Measurements from ENCODE around the gene MESP2.
"Not testable (repeated sequence)": the region's sequence is repeated elsewhere in the genome, so short reads cannot be mapped to it uniquely, and the experiment has no call there.

MESP2 gene

DNA sequence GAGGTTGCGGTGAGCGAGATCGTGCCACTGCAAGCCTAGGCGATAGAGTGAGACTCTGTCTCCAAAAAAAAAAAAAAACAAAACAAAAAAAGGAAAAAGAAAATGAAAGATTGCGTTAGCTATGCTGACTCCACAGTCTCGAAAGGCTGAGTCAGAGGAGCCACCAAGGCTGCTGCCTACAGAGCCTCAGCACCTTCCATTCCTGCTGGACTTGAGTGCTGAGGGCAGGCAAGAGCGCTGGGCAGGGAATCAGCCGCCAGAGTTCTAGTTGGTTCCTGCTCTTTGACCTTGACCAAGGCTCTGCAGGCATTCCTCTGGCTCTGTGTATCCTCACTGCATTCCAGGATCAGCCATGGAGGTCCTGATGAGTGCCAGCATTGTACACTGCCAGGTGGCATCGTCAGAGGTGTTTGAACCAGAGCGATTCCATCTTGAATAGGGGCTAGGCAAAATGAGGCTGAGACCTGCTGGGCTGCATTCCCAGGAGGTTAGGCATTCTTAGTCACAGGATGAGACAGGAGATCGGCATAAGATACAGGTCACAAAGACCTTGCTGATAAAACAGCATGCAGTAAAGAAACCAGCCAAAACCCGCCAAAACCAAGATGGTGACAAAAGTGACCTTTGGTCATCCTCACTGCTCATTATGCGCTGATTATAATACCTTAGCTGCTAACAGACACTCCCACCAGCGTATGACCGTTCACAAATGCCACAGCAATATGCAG lies 5.9 kb downstream of the MESP2 start:
- no peak for DNase-seq

DNA sequence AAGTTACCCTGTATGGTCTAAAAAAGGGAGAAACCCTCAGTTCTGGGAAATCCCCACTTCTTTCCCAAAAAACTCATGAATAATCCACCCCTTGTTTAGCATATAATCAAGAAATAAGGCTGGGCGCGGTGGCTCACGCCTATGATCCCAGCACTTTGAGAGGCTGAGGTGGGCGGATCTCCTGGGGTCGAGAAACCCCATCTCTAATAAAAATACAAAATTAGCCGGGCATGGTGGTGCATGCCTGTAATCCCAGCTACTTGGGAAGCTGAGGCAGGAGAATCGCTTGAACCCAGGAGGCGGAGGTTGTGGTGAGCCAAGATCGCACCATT lies 6.5 kb downstream of the MESP2 start:
- DNase-seq: not testable (repeated sequence)

DNA sequence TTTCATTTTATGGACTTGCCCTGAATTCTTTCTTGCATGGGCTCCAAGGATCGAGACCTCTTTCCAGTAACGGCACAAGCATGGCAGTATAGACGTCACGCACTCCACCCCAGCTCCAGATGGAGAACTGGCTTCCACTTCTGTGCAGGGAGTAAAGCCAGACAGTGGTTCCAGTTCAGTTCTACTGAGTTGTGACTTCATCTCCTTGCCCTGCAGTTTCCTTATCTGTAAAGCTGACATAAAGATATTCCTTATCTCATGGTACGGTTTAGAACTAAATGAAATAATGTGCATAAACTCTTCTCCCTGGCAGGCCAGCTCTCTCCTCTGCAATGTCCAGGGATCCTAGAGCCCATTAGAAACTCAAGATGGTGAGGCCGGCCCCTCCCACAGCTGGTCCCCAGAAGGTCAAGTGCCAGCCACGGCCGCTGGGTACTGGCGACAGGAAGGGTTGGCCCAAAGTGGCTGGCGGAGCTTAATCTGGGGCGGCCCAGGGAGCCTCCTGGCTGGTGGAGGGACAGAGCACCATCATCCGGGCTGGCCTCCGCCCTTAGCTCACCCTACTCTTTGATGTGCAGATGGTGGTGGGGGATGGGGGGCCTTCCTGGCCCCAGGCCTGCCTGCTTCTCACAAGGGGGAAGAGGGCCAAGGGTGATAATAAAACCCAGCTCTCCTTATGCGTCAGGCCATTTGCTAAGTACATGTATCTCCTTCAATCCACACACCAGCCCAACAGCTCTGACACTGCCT lies 7.2 kb downstream of the MESP2 start:
- DNase-seq: no peak

DNA sequence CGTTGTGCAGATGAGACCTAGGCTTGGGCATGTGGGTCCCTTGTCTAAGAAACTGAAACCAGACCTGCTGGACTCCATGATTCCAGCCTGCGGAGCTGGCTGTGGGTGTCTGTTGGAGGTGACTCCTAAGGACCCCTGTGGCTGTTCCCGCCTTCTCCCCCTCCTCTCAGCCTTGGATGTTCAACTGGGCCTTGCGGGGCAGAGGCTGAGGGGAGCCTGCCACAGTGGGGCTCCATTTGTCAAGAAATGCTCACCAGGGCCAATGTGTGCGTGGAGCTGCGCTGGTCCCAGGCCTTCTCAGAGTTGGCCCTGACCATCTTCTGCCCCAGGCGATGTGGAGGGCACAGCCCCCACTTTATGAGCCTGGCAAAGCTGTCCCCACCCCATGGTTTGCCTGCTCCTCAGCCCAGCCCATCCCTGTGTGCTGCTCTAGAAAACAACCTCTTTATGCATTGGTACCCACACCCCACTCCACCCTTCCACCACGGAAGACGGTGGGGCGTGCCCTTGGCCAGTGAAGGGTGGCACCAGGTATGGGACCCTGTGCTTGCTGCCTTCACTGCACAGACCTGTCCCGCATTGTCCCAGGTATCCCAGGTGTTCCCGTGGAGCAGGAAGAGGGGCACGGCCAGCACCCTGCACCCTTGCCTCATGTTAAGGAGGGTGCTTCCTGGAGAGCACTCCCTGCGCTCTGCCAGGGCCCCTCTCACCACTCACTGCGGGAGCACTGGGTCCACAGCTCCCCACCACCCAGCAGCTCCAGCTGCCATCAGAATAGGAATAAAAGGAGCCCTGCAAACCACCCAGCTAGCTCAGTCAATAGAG lies 7.9 kb downstream of the MESP2 start:
- DNase-seq: no peak

DNA sequence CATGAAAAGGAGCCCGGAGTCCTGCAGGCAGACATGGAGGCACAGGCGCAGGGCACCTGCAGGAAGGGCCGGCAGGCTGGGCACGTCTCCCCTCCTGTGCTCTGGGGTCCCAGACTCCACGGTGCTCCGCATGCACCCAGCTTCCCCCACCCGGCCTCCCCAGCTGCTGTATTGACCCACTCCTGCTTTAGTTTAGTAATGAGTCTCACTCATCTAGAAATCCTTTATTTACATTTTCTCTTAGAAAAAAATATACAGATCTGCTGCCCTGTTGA lies 8.5 kb downstream of the MESP2 start:
- no peak for DNase-seq

- no peak for DNase-seq
Observed at GRCh38 chr15:89785064-89785773, 9.1 kb downstream of the MESP2 start.

- DNase-seq: no peak
Observed at GRCh38 chr15:89785774-89786140, 9.6 kb downstream of the MESP2 start.

DNA sequence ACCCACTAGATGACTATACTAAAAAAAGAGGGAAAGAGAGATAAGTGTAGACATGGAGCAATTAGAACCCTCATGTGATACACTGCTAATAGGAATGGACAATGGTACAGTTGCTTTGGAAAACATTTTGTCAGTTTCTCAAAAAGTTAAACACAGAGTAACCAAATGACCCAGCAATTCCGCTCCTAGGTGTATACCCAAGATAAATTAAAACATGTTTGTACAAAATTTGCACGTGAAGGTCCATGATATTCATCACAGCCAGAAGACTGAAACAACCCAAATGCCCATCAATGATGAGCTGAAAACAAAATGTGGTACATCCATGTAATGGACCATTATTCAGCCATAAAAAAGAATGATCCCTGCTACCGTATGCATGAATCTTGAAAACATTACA lies 11.8 kb downstream of the MESP2 start:
- no peak for DNase-seq

DNA sequence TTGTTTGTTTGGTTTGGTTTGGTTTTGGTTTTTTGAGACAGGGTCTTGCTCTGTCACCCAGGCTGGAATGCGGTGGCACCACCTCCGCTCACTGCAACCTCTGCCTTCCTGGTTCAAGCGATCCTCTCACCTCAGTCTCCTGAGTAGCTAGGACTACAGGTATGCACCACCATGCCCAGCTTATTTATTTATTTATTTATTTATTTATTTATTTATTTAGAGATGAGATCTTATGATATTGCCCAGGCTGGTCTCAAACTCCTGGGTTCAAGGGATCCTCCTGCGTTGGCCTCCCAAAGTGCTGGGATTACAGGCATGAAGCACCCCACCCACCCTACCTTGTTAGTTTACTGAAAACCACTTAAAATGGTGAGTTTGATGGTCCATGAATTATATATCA lies 12.5 kb downstream of the MESP2 start:
- DNase-seq: not testable (repeated sequence)

DNA sequence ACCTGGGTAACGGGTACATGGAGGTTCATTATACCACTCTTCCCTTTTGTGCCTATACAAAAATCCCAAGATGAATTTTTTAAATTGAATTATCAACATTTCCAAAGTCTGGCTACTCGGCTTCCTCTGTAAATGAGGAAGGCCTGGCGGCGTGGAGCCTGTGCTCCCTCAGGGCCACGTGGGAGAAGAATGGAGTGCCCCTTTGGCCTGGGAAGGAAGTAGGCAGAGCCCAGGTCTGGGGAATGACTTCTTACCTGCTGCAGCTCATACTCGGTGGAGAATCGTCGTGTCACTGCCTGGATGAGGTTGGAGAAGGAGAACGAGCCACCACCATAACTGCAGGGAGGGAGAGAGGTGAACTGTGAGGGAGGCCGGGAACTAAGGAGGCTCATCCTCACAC lies 14.1 kb downstream of the MESP2 start:
- DNase-seq: no peak

GRCh38 chr15:89790661-89791060 lies 14.5 kb downstream of the MESP2 start:
- no peak for DNase-seq

- no peak for DNase-seq
Observed at GRCh38 chr15:89792106-89792805, 16.1 kb downstream of the MESP2 start.

- no peak for DNase-seq
Observed at GRCh38 chr15:89794627-89795241, 18.6 kb downstream of the MESP2 start.

- DNase-seq: no peak
Observed at GRCh38 chr15:89795996-89796395, 19.9 kb downstream of the MESP2 start.

- DNase-seq: no peak
Observed at GRCh38 chr15:89797678-89798201, 21.6 kb downstream of the MESP2 start.

DNA sequence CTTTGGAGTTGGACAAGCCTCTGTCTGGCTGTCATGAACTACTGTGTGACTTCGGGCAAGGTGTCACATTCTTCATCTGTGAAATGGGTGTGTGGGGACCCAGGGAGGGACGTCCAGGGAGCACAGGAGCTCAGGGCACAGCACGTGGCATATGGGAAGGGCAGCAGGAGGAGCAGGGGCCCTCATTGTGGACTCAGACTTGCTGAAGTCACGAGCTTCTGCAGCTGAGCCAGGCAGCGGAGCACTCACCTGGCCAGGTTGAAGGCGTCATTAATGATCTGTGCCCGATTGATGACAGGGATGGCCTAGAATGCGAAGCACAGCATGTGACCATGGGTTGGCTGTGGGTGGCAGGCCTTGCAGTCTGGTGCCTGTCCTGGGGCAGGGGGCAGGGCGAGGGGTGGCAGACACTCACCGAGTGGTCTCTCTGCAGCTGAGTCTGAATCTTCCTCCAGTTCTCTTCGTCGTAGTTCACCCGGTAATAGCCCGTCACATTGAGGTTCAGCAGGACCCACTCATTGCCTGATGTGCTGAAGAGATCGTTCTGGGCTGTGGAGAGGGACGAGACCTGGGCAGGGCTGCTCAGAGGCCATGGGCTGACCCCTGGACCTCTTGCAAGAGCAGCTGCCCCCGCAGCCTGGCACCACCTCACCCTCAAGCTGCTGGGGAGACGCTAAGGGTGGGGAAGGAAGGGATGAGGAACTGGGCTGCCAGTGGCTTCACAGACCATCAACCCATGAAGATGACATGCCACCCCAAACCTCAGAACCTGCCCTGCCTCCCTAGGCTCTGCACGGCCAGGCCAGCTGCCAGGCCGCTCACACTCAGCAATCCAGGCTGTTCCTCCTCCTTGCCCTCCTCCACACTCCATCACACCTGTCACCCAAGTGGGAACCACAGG lies 23.1 kb downstream of the MESP2 start:
- no peak for DNase-seq

DNA sequence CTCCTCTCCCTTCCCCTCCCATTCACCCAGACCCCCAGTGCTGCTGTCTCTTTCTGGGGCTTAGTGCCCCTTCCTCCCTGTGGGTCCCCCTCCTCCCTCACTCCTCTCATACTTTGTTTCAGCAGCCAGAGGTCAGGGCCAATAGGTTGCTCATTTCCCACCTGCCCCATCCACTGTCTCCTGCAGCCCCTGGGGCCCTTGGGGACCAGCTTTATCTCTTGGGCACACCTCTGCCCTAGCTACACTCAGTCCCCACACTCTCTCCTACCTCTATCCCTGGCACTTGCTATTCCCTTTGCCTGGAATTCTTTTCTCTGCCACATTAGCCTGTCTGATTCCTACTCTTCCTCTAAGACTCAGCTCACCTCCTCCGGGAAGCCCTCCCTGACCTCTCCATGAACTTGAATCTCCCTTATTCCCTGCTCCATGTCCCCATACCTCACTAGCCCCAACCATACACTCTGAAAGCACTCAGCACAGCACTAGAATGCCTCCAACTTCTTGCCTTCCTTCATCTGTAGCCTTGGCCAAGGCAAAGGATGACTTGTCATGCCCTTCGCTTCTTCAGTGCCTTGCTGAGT lies 23.9 kb downstream of the MESP2 start:
- no peak for DNase-seq

DNA sequence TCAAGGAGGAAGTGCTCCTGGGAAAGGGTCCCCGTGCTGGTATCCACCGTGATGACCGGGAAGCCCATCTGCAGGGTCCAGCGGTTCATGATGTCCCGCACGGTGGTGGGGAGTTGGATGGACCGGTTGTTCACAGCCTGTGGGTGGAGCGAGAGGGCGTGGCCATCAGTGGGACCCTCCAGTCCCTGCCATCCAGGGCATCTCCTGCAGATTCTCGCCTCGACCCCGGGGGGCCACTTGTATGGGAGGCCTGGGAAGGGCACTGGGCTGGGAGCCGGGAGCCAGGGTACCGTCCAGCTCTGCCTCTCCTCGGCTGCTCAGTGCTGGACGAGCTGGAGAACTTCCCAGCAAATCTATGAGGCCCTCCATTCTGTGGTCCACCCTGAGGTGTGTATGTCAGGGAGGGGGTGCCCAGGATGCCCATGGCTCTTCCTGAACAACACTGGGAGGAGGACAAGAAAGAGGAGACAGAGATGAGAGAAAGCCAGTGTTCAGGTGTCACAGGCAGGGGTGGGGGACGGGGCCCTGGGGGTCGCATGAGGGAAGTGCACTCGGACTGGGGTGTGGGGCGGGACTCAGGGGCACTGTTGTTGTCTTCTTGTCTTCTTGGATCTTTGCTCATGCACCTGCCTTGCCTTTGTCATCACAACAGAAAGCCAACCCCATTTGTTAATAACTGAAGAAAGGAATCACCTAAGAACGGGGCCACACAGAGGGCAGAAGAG lies 25.5 kb downstream of the MESP2 start:
- no peak for DNase-seq

GRCh38 chr15:89802231-89802928 lies 26.2 kb downstream of the MESP2 start:
- no peak for DNase-seq
